ENCODE measurements around the gene CRYBG1.

DNA sequence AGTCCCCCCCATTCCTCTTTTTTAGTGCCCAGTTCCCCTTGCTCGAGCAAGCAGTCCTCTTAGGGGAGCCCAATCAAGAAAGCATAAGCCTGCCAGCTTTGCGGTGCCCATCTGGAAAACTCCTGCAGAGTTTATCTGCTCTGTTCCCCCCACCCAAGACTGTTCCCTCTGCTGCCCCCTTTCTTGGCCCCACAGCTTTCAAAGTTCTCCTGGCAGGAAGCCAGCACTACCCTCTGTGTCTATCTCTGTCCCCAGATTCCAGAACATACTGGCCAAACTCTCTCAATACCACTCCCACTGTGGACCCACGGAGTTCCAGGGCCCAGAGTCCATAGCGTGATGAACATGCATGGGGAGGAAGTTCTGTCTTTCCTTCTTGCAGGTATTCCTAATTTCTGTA lies 55.4 kb downstream of the CRYBG1 start:
- TF ChIP-seq CTCF (IDR thresholded peaks at IDR 0.05; ENCODE audit: insufficient read depth, low read length) (no peak), SPI1 (IDR thresholded peaks at IDR 0.05; ENCODE audit: borderline replicate concordance, low read depth) (no peak), POLR2AphosphoS5 (IDR thresholded peaks at IDR 0.05; ENCODE audit: low read depth) (no peak)
